ENCODE data around the gene NUDT21. TPM values are rescaled to one million over a fixed set of nuclear protein-coding genes. Genes with fewer than 3 reads are reported as not detected.
"Not testable (repeated sequence)": the region's sequence is repeated elsewhere in the genome, so short reads cannot be mapped to it uniquely, and the experiment has no call there.

NUDT21 gene
- polyA plus RNA-seq (ENCODE audit: insufficient read length in 12 of 12), result 10 to 100 TPM in 11 of 12 donors, not detected in 1; 53.7 to 80.5 (median 73.4) TPM
- long read RNA-seq, donor 1, full-length matches to known transcripts, result 33 of 45 reads
- long read RNA-seq, donor 1, partial matches to known transcripts, result 12 of 45 reads
- long read RNA-seq, donor 1, other reads (novel, unspliced or antisense), result 0 of 45 reads
- long read RNA-seq, donor 2, full-length matches to known transcripts, result 31 of 31 reads
- long read RNA-seq, donor 2, partial matches to known transcripts, result 0 of 31 reads
- long read RNA-seq, donor 2, other reads (novel, unspliced or antisense), result 0 of 31 reads
- long read RNA-seq, donor 3, full-length matches to known transcripts, result 7 of 16 reads
- long read RNA-seq, donor 3, partial matches to known transcripts, result 9 of 16 reads
- long read RNA-seq, donor 3, other reads (novel, unspliced or antisense), result 0 of 16 reads
- long read RNA-seq, donor 4, full-length matches to known transcripts, result 7 of 7 reads
- long read RNA-seq, donor 4, partial matches to known transcripts, result 0 of 7 reads
- long read RNA-seq, donor 4, other reads (novel, unspliced or antisense), result 0 of 7 reads
- long read RNA-seq, donor 5, full-length matches to known transcripts, result 25 of 41 reads
- long read RNA-seq, donor 5, partial matches to known transcripts, result 16 of 41 reads
- long read RNA-seq, donor 5, other reads (novel, unspliced or antisense), result 0 of 41 reads
- long read RNA-seq, donor 6, full-length matches to known transcripts, result 21 of 26 reads
- long read RNA-seq, donor 6, partial matches to known transcripts, result 5 of 26 reads
- long read RNA-seq, donor 6, other reads (novel, unspliced or antisense), result 0 of 26 reads
- long read RNA-seq, donor 7, full-length matches to known transcripts, result 13 of 13 reads
- long read RNA-seq, donor 7, partial matches to known transcripts, result 0 of 13 reads
- long read RNA-seq, donor 7, other reads (novel, unspliced or antisense), result 0 of 13 reads
- long read RNA-seq, donor 8, full-length matches to known transcripts, result 32 of 50 reads
- long read RNA-seq, donor 8, partial matches to known transcripts, result 18 of 50 reads
- long read RNA-seq, donor 8, other reads (novel, unspliced or antisense), result 0 of 50 reads
- long read RNA-seq, donor 9, full-length matches to known transcripts, result 9 of 14 reads
- long read RNA-seq, donor 9, partial matches to known transcripts, result 5 of 14 reads
- long read RNA-seq, donor 9, other reads (novel, unspliced or antisense), result 0 of 14 reads
- long read RNA-seq, donor 10, full-length matches to known transcripts, result 26 of 34 reads
- long read RNA-seq, donor 10, partial matches to known transcripts, result 8 of 34 reads
- long read RNA-seq, donor 10, other reads (novel, unspliced or antisense), result 0 of 34 reads
- long read RNA-seq, donor 11, full-length matches to known transcripts, result 39 of 46 reads
- long read RNA-seq, donor 11, partial matches to known transcripts, result 7 of 46 reads
- long read RNA-seq, donor 11, other reads (novel, unspliced or antisense), result 0 of 46 reads

DNA sequence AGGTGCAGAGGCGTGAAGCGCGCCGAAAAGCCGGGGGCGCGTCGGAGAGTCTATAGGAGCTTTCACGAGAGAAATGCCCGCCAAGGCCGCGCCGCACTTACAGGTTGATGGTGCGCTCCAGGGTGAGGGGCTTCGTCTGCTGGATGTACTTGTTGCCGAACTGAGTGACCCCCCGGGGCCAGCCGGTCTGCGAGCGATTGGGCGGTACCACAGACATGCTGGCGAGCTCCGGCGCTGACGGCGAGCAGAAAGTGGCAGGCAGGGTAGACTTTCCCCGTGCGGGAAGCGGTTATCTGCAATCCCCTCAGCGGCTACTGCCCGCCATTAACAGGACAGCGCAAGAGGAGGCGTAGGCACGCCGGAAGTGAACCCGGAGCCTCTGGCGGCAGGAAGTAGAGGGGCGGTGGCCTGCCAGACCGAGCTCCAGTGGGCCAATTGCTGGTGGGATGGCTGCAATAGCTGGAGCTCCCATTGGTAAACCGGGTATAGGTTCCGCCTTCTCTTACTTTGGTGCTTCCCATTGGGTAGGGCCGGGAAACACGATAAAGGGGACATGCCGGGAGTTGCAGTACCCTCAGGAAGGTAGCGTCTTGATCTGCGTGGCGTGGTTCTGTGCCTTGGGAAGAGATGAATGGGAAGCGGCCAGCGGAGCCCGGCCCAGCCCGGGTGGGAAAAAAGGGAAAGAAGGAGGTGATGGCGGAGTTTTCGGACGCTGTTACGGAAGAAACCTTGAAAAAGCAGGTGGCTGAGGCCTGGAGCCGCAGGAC, at the start of gene NUDT21, which contains the start of gene OGFOD1:
Gene NUDT21 (minus strand): TSS at position 347 of the 767 bp plus-strand sequence. CDS start 130 bp downstream, at position 217.
Gene OGFOD1 (plus strand): TSS at position 569 of the 767 bp plus-strand sequence. CDS start 59 bp downstream, at position 628.
- DNase-seq, result peak; percentile 96

DNA sequence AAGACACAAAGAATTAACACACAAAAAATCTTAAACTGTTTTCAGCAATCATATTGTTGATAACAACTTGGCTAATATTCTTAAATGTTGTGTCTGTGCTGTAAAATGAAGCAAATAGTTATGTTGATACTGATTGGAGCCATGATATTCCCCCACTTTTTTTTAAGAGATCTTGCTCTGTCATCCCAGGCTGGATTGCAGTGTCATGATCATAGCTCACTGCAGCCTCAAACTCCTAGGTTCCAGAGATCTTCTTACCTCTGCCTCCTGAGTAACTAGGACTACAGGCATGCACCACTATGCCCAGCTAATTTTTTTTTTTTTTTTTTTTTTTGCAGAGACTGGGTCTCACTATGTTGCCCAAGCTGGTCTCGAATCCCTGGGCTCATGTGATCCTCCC, 42.7 kb upstream of the NUDT21 start:
- DNase-seq, result no peak

- no peak for DNase-seq
These were observed 42.0 kb upstream of the NUDT21 start for GRCh38 chr16:56493126-56493525.

DNA sequence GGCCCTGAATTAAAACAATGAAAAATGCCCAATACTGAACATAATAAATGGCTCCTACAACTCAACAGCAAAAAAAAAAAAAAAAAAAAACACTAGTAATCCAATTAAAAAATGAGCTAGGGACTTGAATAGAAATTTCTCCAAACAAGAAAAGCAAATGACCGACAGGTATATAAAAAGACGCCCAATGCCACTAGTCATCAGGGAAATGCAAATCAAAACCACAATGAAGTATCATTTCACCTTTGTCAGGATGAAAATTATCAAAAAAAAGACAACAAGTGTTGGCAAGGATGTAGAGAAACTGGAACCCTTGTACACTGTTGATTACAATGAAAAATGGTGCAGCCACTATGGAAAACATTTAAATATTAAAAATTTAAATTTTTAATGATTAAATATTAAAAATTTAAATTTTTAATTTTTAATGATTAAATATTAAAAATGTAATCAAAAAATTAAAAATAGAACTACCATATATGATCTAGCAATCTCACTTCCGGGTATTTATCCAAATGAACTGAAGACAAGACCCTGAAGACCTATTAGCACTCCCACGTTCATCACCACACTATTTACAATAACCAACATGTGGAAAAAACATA, 40.6 kb upstream of the NUDT21 start:
- no peak for DNase-seq

DNA sequence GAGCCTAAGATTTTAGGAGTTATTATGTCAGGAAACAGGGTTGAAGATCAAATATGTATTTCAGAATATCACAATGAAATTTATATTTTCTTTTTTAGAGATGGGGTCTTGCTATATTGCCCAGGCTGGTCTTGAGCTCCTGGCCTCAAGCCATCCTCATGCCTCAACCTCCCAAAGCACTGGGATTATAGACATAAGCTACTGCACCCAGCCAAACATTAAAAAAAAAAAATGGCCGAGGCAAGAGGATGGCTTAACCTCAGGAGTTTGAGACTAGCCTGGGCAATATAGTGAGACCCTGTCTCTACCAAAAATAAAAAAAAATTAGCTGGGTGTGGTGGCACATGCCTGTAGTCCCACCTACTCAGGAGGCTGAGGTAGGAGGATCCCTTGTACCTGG, 37.7 kb upstream of the NUDT21 start:
- DNase-seq, result not testable (repeated sequence)

GRCh38 chr16:56488035-56488434, 36.9 kb upstream of the NUDT21 start:
- no peak for DNase-seq

GRCh38 chr16:56483394-56483793, 32.3 kb upstream of the NUDT21 start:
- no peak for DNase-seq

- DNase-seq, result no peak
These were observed 31.6 kb upstream of the NUDT21 start for GRCh38 chr16:56482683-56483236.

- no peak for DNase-seq
These were observed 30.5 kb upstream of the NUDT21 start for GRCh38 chr16:56481468-56482122.

DNA sequence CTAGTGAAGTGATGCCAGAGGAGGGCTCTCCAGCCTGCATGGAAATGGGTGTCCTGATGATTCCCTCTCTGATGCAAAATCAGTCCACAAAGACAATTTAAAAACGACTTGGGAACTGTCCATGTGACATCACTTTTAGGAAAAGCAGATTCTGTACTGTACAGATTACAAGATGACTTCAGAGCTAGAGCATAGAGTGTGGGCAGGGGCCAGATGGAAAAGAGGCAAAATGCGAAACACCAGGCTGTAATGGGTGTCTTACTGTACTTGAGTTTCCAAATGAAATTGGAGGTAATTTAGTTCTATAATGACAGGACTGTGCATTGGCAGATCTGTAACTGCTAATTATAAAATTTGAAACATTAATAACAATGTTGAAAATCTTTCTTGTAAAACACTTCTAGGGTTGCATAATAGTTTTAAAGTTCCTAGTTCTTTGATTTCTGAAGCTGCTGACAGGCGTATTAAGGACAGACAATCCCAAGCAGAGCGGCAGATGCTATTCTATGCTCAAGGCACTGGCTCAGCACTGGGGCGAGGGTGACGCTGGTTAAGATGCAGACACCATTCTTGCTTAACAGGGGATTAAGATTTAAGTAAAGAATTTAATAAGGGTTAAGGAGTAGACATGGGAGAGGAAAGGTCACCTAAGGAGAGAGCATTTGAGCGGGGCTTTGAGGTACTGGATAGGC, 29.8 kb upstream of the NUDT21 start:
- DNase-seq, result no peak

- DNase-seq, result no peak
These were observed 28.3 kb upstream of the NUDT21 start for GRCh38 chr16:56479469-56479868.

DNA sequence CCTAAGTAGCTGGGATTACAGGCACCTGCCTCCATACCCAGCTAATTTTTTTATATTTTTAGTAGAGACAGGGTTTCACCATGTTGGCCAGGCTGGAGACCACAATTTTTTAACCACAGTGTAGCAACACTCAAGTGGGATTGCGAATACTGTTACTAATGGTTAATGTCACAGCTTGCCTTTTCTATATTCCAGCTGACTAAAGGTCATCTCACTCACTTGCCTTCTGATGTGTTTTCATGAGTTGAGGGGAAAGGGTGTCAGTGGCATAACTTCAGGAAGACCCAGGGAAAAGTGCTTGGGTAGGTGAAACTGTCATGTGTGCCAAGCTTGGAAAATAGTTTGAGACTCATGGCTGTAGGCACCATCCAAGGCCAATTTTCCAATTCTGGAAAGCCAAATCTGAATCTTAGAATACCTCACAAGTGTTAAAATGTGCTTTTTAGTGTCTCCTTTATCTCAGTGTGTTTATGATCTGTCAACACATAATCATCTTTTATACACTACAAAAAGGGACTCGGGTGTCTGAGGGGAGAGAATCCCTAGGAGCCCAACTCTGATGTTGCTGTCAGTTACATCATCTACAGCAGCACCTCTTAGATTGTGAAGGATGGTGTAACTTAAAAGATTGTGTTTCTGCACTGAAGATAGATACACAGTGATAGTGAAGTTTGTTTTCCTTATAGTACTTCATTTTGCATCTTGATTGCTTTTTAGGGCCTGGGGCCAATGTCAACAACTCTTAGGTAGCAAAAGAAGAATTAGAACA, 27.3 kb upstream of the NUDT21 start:
- no peak for DNase-seq

DNA sequence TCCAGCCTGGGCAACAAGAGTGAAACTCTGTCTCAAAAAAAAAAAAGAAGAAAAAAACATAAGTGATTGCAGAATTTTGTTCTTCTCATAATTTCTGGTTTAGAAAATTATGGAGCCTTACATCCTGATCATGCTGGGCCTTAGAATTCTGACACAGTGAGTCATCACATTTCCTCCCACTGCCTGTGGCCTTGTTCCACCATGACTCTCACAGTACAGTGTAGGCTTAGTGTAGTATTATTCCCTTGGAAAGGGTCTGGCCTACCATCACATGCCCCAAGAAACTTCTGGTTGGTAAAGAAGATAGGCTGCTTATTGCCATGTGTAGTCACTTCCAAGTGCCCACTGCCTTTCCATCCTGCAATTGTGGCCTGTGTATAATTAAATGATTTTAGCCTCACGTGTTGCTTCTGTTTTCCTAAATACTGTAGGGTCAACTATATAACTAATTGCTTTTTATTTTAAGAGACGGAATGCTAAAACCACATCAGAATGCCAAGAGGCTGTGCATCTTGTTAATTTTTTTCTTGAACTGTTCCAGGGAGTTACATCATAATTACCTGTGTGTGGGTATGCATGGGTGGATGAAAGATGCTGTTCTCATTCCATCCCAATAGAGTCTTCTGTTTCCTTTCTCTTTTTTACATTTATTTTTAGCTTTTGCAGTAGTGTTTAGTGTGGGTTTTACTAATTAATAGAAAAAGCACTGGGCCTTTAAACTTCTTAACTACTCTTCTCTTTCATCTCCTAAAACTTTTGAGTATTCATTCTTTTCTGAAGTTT, 26.2 kb upstream of the NUDT21 start:
- DNase-seq, result no peak

DNA sequence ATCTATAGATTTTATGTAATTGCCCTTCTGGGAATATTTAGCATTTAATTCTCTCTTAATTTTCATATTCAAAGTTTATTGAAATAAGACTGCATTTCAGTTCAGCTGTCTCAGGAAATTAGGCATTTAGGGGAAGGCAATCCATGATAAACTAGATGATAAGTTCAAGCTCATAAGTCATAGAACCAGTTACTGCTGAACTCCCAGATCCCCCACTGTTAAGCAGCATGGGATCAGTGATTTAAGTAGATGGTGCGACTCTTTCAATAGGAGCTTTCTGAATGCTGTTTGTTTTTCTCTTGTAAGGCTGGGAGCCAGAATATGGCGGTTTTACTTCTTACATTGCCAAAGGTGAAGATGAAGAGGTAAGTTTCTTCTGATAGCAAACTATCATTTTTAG, 24.1 kb upstream of the NUDT21 start:
- DNase-seq, result no peak

GRCh38 chr16:56470666-56471065, 19.5 kb upstream of the NUDT21 start:
- DNase-seq, result no peak

DNA sequence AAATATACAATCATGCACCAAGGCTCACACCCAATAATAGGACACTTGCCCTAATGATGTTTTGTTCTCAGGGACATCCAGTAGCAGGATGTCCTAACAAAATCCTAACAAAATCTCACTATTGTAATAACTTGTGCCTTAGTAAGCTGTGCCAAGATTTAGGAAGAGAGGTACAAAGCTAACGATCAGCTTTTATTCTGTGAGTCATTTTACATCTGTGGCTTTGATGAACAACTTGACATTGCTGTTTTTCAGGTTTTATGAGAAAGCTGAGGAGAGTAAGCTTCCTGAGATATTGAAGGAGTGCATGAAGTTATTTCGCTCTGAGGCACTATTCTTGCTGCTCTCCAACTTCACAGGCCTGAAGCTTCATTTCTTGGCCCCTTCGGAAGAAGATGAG, 19.1 kb upstream of the NUDT21 start:
- DNase-seq, result no peak

- DNase-seq, result no peak
These were observed 18.6 kb upstream of the NUDT21 start for GRCh38 chr16:56469748-56470147.

Measured in muscle of arm (tissue), 14 donors.